Measurements from ENCODE around the gene PEPD.

The PEPD gene

DNA sequence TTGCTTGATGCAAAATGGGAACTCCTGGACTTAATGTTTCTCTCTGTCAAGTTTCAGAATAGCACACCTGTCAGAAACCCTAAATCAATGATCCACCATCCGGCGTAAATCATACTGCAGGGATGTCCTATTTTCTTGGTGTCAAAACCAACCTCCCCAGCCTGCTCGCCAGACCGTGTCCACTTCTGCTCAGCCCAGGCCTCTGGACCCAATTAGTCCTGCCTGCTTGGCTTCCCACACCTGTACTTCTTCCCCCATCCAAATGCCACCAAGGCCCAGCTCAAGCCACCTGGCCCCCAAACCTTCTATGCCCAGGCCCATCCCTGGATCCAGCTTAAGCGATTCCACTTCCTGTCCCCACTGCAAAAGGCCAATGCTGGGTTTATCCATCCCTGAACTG is 25.1 kb upstream of the PEPD start:
- DNase-seq (ENCODE audit: low read depth), result no peak

GRCh38 chr19:33545217-33545981 is 23.8 kb upstream of the PEPD start:
- no peak for DNase-seq (ENCODE audit: low read depth)

DNA sequence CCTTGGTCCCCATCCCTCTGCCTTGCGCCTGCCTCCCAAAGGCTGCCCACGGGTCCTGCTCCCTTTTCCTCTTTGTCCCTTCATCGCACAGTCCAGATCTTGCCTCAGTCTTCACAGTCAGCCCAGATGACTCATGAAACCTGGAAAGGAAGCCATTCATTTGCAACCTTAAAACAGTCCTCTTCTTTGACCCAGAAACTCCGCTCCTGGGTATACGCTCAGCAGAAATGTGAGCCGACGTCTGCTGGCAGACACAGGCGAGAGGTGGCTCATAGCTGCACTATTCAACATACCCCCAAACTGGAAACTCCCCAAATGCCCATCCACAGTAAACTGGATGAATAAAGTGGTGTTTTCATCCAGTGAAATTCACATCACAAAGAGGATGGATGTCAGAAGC is 13.6 kb upstream of the PEPD start:
- no peak for DNase-seq (ENCODE audit: low read depth)

DNA sequence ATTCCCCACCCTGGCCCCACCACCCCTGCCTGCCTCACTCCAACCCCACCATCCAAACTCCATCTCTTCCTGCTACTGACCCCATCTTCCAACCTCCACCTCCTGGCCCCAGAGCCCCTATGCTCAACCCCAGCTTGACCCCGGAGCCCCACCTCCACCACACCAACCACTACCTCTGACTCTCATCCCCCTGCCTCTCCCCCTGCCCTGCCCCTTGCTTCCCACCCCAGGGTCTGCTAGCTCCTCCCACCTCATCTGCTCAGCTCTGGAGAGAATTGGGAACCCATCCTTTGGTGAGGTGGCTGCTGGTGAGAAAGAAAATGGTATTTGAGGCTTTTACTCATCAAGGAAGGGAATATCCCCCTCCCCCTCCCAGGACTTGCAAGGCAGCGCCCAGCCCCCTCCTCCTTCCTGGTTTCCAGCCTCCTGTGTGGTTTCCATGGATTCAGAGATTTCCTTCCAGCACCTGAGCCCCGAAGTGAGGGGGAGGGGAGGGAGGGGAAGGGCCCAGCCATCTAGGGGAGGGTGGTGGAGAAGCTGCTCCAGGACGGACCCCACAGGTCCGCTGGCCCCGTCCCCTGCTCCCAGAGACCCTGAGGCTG is 11.4 kb upstream of the PEPD start:
- DNase-seq (ENCODE audit: low read depth), result no peak

DNA sequence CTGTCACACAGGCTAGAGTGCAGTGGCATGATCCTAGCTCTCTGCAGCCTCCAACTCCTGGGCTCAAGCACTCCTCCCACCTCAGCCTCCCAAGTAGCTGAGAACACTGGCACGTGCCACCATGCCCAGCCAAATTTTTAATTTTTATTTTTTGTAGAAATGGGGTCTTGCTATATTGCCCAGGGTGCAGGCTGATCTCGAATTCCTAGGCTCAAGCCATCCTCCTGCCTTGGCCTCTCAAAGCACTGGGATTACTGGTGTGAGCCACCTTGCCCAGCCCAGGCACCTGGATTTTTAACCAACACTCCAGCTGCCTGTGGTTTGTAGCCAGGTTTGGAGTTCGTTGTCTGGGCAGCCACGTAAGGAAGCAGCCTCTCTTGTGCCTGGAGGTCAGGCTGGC is 9.3 kb upstream of the PEPD start:
- no peak for DNase-seq (ENCODE audit: low read depth)

DNA sequence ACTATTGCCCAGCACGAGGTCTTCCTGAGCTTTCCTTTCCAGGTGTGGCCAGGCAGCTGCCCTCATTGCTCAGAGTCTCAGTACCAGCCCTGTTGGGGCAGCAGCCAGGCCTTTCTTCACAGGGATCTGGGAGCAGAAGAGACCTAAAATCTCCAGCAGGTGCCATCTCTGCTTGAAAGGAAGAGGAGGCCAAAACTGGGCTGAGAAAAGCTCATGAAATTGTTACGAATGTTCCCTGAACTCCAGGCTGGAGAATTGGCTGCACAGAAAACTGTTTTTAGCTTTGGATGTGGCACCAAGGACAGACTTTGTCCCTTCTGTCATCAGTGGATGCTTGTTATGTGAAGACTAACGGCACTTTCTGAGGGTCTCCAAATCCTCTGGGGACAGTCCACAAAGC is 8.7 kb upstream of the PEPD start:
- DNase-seq (ENCODE audit: low read depth), result no peak

GRCh38 chr19:33529094-33529676 is 7.6 kb upstream of the PEPD start:
- no peak for DNase-seq (ENCODE audit: low read depth)

- DNase-seq (ENCODE audit: low read depth), result no peak
Measured at GRCh38 chr19:33528404-33528803, 6.8 kb upstream of the PEPD start.

- no peak for DNase-seq (ENCODE audit: low read depth)
Measured at GRCh38 chr19:33527125-33527524, 5.5 kb upstream of the PEPD start.

- no peak for DNase-seq (ENCODE audit: low read depth)
Measured at GRCh38 chr19:33524024-33524664, 2.6 kb upstream of the PEPD start.

GRCh38 chr19:33523167-33523566 is 1.6 kb upstream of the PEPD start:
- DNase-seq (ENCODE audit: low read depth), result no peak

DNA sequence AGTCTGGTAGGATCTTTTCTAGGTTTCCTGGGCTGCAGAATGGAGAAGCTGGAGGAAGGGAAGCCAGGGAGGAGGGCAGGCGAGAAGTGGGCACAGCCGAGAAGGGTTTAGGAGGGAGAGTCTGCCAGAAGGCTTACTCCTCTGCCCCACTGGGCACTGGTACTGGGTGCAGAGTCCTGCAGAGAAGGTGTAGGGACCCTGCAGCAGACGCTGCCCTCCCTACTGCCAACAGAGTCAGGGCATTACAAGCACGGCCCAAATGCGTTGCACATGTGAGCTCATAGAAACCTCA is 726 bp upstream of the PEPD start:
- DNase-seq (ENCODE audit: low read depth), result no peak

DNA sequence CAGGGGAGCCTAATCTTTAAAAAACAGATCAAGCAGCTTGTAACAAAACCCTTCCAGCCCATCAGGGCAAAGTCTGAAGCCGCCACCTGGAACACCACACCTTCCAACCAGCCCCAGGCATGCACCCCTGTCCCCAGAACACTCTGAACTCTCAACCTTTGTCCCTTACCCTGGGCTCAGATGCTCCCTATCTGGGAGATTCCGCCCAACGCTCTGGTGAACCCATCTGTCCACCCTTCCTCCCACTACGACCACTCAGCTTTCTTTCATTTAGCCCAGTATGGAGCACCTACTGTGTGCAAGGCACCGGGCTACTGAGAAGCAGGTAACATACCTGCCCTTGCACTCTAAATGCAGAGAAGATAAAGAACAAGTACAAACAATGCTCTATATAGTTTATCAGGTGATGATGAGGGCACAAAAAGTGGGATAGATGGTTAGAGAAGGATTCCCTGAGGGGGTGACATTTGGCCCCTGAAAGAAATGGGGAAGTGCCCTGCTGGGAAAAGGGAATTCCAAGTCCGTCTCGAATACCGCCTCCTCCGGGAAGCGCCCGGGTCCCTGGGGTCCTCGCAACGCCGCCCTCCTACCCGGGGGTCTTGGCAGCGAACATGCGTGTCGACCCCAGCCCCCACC is 629 bp downstream of the PEPD start:
- DNase-seq (ENCODE audit: low read depth), result no peak

GRCh38 chr19:33520048-33520643 is 1.4 kb downstream of the PEPD start:
- DNase-seq (ENCODE audit: low read depth), result no peak

GRCh38 chr19:33519416-33519815 is 2.2 kb downstream of the PEPD start:
- no peak for DNase-seq (ENCODE audit: low read depth)

- no peak for DNase-seq (ENCODE audit: low read depth)
Measured at GRCh38 chr19:33518541-33518940, 3.0 kb downstream of the PEPD start.

DNA sequence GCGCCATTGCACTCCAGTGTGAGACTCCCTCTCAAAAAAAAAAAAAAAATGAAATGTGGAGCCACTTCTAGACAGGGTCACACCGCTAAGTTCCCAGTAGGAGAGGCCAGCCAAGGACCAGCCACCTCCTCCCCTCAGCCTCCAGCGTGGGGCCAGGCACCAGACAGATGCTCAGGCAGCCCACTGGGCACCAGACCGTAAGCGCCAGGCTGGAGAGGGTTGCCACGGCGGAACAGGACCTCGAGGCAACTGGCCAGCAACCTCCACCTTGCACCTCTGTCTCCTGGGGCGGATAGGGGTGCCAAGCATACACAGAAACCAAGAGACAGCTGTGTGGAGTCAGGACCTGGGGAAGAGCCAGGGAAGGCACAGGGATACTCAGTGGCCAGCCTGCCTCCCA is 3.7 kb downstream of the PEPD start:
- no peak for DNase-seq (ENCODE audit: low read depth)

DNA sequence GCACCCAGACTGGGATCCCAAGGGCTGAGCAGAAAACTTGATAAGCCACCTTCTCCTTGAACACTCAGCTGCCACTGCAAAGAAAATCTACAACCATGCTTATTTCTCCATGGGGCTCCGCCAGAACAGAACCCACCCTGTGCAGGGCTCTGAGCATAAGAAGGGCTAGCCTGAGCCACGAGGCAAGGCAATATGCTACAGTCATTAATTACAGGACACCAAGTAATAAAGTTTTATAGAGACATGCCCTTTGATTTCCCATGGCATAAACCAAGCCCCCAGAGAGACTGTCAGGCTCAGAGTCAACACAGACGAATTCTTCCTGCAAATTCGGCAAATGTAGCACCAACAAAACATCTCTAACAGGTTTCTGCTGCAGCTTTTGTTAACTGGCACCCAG is 5.7 kb downstream of the PEPD start:
- no peak for DNase-seq (ENCODE audit: low read depth)

- DNase-seq (ENCODE audit: low read depth), result no peak
Measured at GRCh38 chr19:33514885-33515551, 6.6 kb downstream of the PEPD start.

- no peak for DNase-seq (ENCODE audit: low read depth)
Measured at GRCh38 chr19:33513424-33513823, 8.2 kb downstream of the PEPD start.

- DNase-seq (ENCODE audit: low read depth), result no peak
Measured at GRCh38 chr19:33512580-33513137, 8.9 kb downstream of the PEPD start.

GRCh38 chr19:33512021-33512420 is 9.6 kb downstream of the PEPD start:
- DNase-seq (ENCODE audit: low read depth), result no peak
